Measurements from ENCODE around the gene OLIG1.
A peak's percentile ranks its signal among the peaks of the same experiment; 100 is the strongest.

The OLIG1 gene

GRCh38 chr21:33031152-33031911 is 38.6 kb upstream of the OLIG1 start:
- no peak for DNase-seq

- DNase-seq: no peak
These were observed 37.4 kb upstream of the OLIG1 start for GRCh38 chr21:33032434-33033047.

- no peak for DNase-seq
These were observed 36.6 kb upstream of the OLIG1 start for GRCh38 chr21:33033094-33033951.

- DNase-seq: no peak
These were observed 36.0 kb upstream of the OLIG1 start for GRCh38 chr21:33033961-33034413.

- DNase-seq: no peak
These were observed 34.8 kb upstream of the OLIG1 start for GRCh38 chr21:33035147-33035546.

GRCh38 chr21:33036430-33037162 is 33.3 kb upstream of the OLIG1 start:
- peak; percentile 59 for DNase-seq

GRCh38 chr21:33037501-33037900 is 32.4 kb upstream of the OLIG1 start:
- no peak for DNase-seq

- DNase-seq: no peak
These were observed 30.4 kb upstream of the OLIG1 start for GRCh38 chr21:33039536-33039935.

GRCh38 chr21:33040215-33040614 is 29.7 kb upstream of the OLIG1 start:
- no peak for DNase-seq

- DNase-seq: no peak
These were observed 28.0 kb upstream of the OLIG1 start for GRCh38 chr21:33041981-33042380.

- no peak for DNase-seq
These were observed 27.1 kb upstream of the OLIG1 start for GRCh38 chr21:33042812-33043211.

- no peak for DNase-seq
These were observed 23.5 kb upstream of the OLIG1 start for GRCh38 chr21:33046455-33046854.

GRCh38 chr21:33047231-33047630 is 22.7 kb upstream of the OLIG1 start:
- no peak for DNase-seq

GRCh38 chr21:33051925-33052324 is 18.0 kb upstream of the OLIG1 start:
- no peak for DNase-seq

GRCh38 chr21:33053951-33054350 is 16.0 kb upstream of the OLIG1 start:
- DNase-seq: no peak

- no peak for DNase-seq
These were observed 13.9 kb upstream of the OLIG1 start for GRCh38 chr21:33055991-33056390.

- DNase-seq: no peak
These were observed 12.5 kb upstream of the OLIG1 start for GRCh38 chr21:33057385-33057940.

GRCh38 chr21:33058527-33058926 is 11.4 kb upstream of the OLIG1 start:
- no peak for DNase-seq

GRCh38 chr21:33058957-33059356 is 11.0 kb upstream of the OLIG1 start:
- no peak for DNase-seq

GRCh38 chr21:33059380-33059841 is 10.5 kb upstream of the OLIG1 start:
- peak; percentile 19 for DNase-seq

GRCh38 chr21:33061233-33061632 is 8.7 kb upstream of the OLIG1 start:
- no peak for DNase-seq

- DNase-seq: no peak
These were observed 6.5 kb upstream of the OLIG1 start for GRCh38 chr21:33063375-33063883.
